GM18517 (cell line): ENCODE data around the gene TMEM127.
A peak's percentile ranks its signal among the peaks of the same experiment; 100 is the strongest.
"Not testable (repeated sequence)": the region's sequence is repeated elsewhere in the genome, so short reads cannot be mapped to it uniquely, and the experiment has no call there.

Source experiments
- ATAC-seq: cut with Tn5 transposase; IDR thresholded peaks from one replicate; pipeline ENCODE4 v1.9.1; 2021; ENCODE audit warnings: mild to moderate bottlenecking, moderate library complexity; ENCODE audit not compliant: unreplicated experiment

The TMEM127 gene

DNA sequence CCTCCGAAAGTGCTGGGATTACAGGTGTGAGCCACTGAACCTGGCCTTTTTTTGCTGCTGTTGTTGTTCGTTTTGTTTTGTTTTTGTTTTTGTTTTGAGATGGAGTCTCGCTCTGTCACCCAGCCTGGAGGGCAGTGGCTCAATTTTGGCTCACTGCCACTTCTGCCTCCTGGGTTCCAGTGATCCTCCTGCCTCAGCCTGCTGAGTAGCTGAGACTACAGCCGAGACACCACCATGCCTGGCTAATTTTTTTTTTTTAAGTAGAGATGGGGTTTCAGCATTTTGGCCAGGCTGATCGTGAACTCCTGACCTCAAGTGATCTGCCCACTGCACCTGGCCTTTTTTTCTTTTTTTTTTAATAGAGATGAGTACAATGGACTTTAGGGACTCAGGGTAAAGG, 22.0 kb downstream of the TMEM127 start:
- ATAC-seq, result no peak

DNA sequence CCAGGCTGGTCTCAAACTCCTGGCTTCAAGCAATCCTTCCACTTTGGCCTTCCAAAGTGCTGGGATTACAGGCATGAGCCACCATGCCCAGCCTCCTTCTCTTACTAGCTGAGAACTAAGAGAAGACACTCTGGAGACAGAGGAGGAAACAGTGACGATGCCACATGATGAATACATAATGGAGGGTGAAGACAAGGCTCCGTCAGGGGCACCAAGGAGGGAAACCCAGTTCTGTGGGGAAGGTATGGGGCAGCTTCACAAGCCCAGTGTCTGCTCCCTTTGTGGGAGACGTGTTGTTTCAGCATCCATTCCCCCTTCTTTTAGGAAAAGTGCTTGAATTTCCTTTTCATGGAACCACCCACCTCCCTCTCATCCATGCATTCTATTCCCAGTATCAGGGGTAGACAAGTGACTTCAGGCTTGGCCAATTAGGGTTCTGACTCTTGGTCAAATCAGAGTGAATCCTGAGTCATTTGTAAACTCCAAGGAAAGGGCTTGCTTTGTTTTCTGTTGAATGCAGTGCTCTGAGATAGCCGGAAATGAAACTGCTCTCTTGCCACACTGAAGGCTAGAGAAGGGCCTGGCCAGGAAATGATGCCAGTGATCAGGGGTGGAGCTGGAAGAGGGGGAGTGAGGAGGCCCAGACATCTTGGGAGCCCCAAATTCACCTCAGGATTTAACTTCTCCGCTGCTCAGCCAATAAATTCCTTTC, 23.7 kb downstream of the TMEM127 start:
- peak; percentile 87 for ATAC-seq

DNA sequence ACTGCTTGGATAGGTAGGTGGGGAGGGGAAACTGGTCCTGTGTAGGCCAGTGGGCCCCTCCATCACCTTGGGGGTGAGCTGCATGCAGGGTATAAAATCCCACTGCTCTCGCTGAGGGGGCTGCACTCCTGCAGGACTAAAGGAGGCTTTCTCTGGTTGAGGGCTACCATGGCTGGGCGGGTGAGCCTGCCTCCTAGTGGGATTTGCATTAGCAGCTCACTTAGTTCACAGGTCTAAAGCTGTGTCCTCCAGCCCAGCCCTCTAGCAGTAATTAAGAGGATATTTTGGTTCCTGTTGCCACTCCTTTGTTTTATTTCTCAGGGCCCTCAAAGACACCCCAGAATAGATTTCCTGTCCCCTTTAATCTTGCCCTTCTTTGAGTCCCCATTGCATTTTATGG, 24.6 kb downstream of the TMEM127 start:
- ATAC-seq, result no peak

DNA sequence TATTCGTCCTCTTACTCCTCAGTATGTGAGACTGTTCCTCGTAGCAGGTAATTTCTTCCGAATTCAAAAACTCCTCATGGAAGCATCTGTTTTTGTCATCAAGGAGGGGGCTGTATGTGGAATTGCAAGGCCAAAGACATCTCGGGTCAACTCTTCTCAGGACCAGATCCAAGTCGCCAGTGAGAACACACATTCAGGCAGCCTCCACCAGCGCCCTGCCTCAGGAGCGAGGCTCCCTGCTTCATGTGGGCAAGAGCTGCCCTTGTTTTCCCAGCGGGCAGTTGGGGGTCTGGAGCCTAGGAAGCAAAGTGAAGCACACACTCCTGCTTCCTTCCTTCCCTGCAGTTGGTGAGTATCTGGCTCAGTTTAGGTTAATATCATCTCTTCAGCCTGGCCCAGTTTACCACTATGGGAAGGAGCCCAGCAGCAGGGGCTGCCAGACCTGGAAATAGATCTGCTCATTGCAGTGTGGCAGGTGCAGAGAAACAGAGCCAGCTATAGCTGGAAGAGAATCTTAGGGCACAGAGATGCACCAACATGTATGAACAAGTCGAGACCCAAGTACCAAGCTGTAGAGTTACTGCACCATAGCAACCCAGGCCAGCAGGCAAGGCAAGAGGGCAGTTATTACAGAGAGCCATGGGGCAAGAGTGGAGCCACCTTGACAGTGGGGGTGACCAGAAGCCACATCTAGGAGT, 25.3 kb downstream of the TMEM127 start:
- ATAC-seq, result no peak

DNA sequence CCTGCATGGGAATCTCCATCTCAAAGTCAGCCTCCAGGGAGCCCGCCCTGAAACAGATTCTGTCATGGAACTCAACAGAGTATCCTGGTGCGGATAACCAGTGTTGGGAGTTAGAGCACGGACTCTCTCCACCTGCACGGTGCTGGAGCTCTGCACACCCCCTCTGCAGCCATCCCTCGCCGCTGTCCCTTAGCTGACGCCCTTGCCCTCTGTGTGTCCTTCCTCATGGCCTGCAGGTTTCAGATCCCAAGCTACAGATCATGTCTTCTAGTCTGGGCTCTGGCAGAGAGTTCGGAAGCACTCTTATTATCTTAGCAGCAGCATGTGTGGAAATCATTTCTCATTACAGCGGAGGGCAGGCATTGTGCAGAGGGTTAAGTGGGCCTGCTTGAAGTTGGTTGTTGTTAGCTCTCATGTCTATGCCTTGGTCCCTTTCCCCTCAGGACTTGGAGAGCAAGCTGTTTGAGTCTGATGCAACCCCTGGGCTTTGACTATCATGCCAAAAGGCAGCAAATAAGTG, 26.0 kb downstream of the TMEM127 start:
- ATAC-seq, result no peak

DNA sequence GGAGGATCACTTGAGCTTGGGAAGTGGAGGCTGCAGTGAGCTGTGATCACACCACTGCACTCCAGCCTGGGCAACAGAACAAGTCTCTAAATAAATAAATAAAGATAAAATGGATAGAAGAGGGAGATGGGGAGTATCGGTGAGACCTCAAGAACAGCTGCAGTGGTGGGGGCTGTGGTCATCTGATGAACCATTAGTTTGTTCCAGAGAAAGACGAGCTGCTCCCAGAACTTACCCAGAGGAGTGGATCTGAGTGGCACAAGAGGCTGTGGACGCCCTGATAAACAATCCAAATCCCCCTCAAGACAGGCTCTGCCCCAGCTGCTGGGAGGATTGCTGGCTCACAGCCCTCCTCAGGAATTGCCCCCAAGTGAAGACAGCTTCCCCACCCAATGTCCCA, 26.7 kb downstream of the TMEM127 start:
- no peak for ATAC-seq

DNA sequence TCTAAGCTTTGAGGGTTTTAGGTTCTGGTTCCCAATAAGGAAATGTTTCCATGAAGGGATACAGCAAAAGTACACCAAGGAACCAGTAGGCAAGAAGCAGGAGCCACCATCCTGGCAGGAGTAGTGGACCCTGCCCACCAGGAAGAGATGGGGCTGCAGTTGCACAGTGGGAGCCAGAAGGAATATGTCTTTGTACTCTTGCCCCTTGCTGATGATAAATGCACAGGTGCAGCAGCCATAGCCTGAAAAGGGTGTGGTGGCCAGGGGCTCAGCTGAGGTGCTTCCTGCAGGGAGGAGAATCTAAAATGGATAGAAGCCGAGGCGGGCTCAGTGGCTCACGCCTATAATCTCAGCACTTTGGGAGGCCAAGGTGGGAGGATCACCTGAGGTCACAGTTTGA, 27.5 kb downstream of the TMEM127 start:
- no peak for ATAC-seq

DNA sequence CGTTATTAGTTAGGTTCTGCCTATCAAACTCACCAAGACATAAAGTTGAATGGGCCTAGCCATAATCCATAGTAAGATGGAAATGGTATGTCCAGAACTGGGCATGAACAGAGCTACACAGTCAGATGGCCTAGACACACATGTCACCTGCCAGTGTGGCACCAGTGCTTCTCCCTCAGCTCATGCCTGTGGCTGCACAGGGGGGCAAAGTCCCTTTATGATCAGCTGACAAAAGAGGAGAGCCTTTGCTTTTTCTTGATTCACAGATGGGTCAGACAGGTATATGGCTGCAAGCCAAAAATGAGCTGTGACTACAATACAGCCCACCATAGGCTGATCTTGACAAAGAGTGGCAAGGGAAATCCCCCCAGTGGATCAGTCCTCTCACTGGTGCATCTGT, 28.9 kb downstream of the TMEM127 start:
- no peak for ATAC-seq

DNA sequence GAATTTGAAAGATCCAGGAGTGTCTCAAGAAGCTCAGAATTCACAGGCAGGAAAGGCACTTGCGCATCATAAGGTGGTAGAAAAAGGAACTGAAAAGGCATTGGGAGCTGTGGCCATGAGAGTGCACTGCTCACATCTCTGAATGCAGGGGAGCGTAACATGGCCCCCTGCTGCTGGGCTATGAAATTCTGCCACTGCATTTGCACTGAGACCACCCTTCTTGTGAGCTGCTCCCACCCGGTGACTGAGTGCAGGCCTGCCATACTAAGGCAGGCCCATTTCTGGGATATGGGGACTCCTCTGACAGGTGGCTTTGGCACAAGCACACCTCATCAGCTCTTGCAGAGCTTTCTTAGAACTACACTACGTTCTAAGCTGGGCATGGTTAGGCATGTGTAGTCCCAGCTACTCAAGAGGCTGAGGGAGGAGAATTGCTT, 31.9 kb downstream of the TMEM127 start:
- peak; percentile 89 for ATAC-seq

DNA sequence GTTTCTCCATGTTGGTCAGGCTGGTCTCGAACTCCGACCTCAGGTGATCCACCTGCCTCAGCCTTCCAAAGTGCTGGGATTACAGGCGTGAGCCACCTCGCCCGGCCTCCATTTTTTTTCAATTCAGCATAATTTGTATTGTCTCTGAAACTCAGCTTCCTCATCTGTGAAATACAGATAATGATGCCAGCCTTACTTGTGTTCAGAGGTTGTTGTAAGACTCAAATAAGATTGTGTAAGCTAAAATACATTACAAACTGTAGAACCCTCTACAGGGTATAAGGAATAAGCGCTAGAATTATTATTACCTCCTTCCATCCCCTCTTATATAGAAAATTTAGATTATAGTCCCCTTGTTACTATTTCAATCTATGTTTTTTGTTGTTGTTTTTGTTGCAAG, 32.4 kb downstream of the TMEM127 start:
- no peak for ATAC-seq

DNA sequence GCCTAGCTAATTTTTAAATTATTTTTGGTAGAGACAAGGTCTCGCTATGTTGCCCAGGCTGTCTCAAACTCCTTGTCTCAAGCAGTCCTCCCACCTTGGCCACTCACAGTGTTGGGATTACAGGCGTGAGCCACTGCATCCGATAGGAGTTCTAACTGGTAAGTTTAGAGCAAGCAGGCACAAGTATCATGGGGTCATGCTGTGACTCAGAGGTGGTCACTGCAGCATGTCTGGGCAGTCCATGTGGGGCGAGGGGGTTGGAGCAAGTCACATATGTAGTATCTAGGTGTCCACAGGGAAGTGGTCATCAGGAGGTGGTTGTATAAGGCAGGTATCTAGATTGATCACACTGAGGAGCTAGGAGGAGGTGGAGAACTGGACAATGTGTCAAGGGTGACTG, 34.5 kb downstream of the TMEM127 start:
- ATAC-seq, result no peak

DNA sequence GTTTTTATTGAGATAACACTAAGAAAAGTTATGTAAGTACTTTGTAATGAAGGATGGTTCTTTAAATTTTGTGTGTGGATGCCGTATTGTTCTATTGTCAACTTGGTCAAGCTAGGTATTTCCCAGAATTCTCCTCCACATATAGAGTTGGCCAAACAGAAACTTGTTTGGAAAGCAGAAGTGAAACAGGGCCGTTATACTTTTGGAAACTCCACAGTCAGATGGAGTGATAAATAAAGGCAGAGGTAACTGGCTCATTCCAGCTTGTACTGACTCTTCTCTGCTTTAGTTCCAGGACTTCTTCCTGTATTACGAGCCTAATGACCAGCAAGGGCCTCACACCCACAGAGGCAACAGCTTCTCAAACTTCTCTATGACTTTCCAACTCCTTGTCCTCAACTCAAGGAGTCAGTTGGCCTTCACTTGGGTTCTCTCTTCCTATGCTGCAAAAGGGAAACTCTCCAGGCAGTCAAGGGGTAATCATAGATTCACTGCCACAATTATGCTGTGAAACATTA, 40.7 kb downstream of the TMEM127 start:
- peak; percentile 83 for ATAC-seq

DNA sequence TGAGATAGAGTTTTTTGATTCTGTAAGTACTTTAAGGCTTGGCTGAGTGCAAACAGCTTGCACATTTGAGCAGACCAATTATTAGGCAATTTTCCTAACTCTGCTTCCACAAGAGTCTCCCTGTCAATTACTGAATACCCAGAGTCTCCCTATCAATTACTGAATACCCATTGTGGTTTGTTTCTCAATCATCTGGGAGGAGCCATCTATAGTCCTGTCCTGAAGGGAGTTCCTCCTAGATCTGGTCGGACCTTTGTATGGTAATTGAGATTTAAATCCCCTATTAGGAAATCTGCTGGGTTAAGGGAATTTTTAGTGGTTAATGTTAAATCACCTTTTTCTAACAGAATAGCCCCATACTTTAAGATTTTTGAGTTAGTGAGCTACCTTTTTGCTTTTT, 44.7 kb downstream of the TMEM127 start:
- not testable (repeated sequence) for ATAC-seq

DNA sequence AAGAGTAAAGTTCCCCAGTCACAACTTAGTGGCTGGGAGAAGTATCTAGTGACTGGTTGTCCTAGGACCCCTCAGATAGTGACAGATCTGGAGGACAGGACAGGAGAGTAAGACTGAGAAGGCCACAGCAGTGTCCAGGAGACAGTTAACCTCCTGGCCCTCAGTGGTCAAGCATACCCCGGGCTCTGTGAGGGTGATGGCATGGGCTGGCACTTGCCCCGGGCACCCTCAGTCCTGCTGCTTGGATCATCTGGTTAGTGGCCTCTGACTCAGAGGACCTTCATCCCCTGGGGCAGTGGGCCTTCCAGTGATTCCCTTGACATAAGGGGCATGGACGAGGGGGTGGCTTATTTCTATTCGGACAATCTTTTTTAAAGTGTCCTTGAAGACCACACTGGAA, 45.8 kb downstream of the TMEM127 start:
- ATAC-seq, result not testable (repeated sequence)

DNA sequence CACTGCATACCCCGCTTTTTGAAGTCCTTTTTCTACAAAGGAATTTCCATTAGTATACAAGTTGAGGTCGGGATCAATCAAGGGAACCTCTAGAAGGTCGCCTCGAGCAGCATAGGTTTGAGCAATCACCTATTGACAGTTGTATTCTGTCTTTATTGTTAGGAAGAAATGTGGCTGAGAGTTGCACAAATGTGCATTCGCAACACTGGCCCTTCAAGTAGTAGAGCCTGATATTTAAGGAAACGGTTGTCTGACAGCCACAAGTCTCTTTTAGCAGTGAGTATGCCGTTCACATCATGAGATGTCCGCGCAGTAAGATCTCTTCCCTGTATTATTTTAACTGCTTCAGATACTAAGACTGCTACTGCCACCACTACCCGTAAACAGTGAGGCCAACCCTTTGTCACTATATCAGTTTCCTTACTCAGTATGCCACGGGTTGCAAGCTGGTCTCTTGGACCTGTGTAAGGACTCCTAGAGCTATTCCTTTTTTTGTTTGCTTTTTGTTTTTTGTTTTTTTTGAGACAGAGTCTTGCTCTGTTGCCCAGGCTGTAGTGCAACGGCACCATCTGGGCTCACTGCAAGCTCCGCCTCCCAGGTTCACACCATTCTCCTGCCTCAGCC, 47.2 kb downstream of the TMEM127 start:
- no peak for ATAC-seq

DNA sequence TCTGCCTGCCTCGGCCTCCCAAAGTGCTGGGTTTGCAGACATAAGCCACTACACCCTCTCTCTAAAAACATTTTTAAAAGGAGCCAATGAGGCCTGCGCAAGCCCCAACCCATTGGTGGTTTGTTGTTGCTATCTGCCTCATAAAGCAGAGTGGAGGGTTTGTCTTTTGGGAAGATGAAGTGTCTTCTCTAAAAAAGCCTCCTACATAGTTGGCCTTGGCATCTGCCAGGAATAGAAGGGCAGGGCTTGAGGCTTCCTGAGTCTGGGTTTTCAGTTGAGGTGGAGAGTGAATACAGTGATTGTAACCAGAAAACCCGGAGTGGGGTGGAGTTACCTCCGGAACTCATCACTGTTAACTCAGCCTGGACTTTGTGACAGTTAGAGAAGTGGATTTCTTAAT, 51.2 kb downstream of the TMEM127 start:
- no peak for ATAC-seq

DNA sequence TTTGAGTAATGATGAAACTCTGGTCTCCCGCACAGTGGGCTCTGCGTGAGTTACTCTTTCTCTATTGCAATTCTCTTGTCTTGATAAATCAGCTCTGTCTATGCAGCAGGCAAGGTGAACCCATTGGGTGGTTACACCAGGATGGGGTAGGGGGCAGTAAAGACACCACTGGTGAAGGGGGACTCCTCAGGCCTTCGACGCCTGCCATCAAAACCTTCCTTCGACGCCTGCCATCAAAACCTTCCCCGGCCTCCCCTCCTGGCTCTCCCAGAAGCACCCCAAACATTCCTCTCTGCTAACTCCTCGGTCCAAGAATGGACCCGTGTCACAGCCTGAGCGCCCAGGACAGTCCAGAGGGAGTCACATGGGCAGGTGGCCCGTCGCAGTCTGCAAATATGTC, 52.4 kb downstream of the TMEM127 start:
- ATAC-seq, result no peak

DNA sequence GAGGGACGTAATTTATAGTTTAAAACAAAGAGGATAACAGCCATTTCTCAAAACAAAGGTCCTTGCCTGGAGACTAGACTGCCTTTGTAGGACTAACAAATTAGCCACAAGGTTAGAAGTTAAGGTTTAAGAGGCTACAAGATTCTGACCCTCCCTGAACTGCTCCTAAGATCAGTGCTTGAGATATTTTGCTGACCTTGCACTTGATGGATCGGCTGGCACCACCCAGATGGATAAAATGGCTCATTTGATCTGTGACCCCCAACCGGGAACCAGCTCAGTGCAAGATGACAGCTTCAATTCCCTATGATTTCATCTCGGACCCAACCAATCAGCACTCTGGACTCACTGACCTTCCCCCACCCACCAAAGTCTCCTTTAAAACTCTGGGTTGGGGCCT, 53.5 kb downstream of the TMEM127 start:
- ATAC-seq, result no peak

DNA sequence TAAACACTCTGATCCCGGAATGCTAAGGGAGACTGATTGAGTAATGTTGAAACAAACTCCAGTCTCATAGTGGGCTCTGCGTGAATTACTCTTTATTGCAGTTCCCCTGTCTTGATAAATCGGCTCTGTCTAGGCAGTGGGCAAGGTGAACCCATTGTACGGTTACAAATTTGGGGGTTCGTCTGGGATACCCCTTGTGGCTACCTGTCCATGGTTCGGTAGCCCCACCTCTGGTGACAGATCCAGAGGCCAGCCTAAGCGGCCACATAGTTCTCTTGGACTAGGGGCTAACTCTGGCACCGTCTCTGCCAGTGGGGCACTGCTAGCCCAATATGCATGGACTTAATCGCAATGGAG, 56.1 kb downstream of the TMEM127 start:
- no peak for ATAC-seq

DNA sequence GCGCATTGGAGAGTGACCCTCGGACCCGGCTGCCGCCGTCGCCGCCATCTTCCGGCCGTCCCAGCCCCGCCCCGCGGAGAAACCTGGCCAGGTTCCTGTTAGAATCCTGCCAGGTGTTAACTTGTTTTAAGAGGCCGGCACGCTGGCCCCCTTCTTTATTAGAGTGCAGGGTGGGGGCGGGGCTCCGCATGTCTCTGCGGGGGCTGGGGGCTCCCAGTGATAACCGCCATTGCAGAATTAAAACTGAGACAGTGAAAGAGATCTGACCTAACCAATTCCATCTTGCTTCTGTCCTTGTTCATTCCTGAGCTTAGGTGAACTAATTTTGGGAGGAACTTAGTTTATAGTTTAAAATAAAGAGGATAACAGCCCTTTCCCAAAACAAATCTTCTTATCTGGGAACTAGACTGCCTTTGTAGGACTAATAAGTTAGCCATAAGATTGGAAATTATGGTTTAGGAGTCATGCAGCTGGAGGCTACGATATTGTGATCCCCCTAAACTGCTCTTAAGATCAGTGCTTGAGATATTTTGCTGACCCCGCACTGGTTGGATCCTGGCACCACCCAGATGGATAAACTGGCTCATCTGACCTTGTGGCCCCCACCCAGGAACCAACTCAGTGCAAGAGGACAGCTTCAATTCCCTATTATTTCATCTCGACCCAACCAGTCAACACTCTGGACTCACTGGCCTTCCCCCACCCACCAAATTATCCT, 56.6 kb downstream of the TMEM127 start:
- no peak for ATAC-seq
